ENCODE measurements around the gene DIP2A.
"Not testable (repeated sequence)": the region's sequence is repeated elsewhere in the genome, so short reads cannot be mapped to it uniquely, and the experiment has no call there.

Gene DIP2A

GRCh38 chr21:46425041-46425440, 33.6 kb upstream of the DIP2A start:
- DNase-seq (ENCODE audit: low spot score): no peak

DNA sequence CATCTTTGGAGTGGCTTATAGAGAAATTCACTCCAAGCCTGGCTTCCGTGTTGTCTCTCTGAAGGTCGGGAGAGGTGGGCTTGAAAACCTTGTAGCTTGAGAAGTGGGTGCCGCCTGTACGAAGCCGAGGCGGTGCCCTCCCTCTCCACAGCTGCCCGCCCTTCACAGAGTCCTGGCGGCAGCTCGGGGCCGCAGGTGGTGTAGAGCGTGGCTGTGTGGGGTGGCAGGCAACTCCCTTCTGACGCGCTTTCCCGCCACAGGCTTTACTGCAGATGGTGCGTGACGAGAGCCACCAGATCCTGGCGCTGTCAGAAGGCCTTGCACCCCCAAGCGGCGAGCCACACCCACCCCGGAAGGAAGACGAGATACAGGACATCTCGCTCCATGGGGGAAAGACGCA, 33.1 kb upstream of the DIP2A start:
- no peak for DNase-seq (ENCODE audit: low spot score)

- DNase-seq (ENCODE audit: low spot score): no peak
Observed at GRCh38 chr21:46426313-46427046, 32.2 kb upstream of the DIP2A start.

DNA sequence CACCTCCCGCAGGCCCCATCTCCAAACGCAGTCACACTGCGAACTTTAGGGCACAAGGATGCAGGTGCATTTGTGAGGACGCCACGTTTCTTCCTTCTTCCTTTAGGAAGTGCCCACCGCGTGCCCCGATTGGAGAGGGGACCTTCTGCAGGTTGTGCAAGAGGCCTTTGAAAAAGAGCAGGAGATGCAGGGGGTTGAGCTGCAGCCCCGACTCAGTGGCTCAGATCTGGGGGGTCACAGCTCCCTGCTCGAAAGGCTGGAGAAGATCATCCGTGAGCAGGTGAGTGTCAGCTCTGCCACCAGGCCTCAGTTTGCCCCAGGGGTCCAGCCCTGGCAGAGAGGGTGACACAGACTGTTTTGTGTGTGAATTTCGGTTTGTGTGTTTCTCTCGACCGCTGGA, 31.2 kb upstream of the DIP2A start:
- no peak for DNase-seq (ENCODE audit: low spot score)

- DNase-seq (ENCODE audit: low spot score): no peak
Observed at GRCh38 chr21:46428286-46428685, 30.4 kb upstream of the DIP2A start.

DNA sequence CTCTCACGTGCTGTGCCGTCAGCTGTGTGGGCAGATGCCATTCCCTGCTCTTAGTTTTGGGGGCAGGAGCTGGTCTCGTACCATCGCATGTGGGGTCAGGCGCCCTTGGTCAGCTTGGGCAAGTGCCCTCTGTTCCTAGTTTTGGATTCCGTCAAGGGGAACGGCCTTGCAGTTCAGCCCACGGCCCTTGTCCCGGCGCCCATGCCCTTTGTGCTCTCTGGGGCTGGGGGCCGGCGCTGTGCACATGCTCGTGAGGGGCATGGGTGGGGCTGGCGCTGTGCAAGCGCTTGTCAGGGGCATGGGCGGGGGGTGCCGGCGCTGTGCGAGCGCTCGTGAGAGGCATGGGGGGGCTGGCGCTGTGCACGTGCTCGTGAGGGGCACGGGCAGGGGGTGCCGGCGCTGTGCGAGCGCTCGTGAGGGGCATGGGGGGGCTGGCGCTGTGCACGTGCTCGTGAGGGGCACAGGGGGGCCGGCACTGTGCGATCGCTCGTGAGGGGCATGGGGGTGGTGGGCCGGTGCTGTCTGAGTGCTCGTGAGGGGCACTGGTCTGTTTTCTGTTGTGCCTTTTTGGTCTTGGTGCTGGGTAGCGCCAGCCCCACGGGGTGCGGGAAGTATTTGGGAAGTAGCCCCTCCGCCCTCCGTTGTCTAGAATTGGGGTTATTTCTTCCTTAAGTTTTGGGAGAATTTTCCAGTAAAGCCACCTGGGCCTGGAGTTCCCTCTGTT, 29.5 kb upstream of the DIP2A start:
- DNase-seq (ENCODE audit: low spot score): no peak

DNA sequence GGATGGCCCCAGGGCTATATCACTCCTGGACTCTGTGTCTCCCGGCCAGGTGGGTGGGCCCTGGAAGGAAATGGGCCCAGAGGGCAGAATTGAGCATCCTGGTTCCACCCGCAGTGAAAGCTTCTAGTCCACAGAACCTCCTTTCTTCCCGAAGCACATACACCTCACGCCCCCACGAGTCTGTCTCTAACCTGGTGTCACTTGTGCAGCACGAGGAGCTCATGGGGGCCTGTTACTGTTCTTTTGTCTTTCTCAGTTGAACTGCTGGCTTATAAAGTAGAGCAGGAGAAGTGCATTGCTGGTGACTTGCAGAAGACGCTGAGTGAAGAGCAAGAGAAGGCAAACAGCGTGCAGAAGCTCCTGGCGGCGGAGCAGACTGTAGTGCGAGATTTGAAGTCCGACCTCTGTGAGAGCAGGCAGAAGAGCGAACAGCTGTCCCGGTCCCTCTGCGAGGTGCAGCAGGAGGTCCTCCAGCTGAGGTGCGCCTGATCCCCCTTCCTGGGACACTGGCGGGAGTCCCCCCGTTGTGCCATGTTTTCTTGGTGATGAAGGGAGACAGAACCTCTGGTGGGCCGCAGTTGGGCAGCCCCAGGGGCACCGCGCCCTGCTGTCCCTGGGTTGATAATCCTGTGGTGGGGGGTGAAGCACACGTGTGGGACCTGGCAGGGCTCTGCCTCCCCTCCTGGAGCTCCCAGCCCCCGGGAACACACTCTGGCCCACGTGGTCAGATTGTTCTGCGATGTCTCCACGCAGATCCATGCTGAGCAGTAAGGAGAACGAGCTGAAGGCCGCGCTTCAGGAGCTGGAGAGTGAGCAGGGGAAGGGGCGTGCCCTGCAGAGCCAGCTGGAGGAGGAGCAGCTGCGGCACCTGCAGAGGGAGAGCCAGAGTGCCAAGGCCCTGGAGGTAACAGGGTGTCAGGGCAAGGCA, 28.7 kb upstream of the DIP2A start:
- DNase-seq (ENCODE audit: low spot score): no peak

DNA sequence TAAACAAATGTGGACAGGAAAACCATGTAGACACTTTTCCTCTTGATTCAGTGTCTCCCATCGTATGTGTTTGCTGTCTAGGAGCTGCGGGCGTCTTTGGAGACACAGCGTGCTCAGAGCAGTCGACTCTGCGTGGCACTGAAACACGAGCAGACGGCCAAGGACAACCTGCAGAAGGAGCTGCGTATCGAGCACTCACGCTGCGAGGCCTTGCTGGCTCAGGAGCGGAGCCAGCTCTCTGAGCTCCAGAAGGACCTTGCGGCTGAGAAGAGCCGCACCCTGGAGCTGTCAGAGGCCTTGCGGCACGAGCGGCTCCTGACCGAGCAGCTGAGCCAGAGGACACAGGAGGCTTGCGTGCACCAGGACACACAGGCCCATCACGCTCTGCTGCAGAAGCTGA, 27.2 kb upstream of the DIP2A start:
- DNase-seq (ENCODE audit: low spot score): no peak

DNA sequence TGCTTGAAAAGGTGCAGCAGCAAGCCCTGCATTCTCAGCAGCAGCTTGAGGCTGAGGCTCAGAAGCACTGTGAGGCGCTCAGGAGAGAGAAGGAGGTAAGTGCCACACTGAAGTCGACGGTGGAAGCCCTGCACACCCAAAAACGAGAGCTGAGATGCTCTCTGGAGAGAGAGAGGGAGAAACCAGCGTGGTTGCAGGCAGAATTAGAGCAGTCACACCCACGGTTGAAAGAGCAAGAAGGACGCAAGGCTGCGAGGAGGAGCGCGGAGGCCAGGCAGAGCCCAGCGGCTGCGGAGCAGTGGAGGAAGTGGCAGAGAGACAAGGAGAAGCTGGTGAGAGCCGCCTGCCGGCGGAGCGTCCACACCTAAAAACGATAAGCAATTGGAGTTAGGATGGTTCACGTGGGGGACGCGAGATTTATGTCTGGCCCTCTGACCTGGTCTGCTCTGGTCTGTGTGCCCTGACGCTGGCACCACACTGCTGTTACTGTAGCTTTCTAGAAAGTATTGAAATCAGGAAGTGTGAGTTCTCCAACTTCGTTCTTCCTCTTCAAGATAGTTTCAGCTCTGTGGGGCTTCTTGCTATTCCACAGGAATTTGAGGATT, 26.7 kb upstream of the DIP2A start:
- DNase-seq (ENCODE audit: low spot score): no peak

DNA sequence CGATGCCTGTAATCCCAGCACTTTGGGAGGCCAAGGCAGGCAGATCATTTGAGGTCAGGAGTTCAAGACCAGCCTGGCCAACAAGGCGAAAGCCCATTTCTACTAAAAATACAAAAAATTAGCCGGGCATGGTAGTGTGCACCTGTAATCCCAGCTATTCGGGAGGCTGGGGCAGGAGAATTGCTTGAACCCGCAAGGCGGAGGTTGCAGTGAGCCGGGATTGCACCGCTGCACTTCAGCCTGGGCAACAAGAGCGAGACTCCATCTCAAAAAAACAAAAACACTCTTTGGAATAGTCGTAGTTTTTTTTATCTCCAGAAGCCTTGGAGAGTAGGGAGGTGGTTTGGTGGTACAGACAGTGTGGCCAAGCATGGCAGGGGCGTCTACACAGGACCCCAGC, 25.6 kb upstream of the DIP2A start:
- not testable (repeated sequence) for DNase-seq (ENCODE audit: low spot score)

DNA sequence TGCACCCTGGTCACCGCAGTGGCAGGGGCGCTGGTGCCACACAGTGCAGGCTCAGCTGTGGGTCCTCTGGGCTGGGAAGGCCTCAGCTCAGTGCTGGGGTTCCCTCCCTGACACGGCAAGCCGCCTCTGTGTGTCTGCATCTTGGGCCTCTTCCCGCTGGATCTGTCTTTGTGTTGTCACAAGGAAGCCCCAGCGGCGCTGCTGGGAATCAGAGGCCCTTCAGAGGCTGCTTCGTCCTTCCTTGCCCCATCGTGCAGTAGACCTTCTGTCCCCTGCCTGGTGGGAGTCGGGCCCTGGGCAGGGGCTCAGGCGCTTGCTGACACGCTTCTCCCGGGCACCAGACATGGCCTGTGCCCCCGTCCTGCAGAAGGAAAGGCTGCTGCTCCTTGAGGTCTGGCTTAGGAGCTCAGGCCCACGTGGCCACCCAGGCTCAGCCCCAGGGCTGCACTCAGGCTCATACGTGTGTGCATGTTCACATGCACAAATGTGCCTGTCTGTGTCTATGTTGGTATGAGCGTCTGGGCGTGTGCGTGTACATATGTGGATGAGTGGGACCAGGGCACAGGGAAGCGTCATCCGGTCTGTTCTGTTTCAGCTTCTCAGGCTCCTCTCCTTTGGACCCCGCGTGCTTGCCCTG, 24.3 kb upstream of the DIP2A start:
- DNase-seq (ENCODE audit: low spot score): no peak

DNA sequence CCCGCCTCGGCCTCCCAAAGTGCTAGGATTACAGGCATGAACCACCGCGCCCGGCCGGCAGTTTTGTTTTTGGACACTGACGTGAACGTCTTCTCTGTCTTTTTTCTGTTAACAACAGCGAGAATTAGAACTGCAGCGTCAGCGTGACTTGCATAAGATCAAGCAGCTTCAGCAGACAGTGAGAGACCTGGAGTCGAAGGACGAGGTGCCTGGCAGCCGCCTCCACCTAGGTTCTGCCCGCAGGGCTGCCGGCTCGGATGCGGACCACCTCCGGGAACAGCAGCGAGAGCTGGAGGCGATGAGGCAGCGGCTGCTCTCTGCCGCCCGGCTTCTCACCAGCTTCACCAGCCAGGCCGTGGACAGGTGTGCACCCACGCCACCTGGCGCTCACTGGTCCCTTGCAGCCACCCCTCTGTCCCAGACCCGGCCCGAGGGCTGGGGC, 22.9 kb upstream of the DIP2A start:
- DNase-seq (ENCODE audit: low spot score): no peak

DNA sequence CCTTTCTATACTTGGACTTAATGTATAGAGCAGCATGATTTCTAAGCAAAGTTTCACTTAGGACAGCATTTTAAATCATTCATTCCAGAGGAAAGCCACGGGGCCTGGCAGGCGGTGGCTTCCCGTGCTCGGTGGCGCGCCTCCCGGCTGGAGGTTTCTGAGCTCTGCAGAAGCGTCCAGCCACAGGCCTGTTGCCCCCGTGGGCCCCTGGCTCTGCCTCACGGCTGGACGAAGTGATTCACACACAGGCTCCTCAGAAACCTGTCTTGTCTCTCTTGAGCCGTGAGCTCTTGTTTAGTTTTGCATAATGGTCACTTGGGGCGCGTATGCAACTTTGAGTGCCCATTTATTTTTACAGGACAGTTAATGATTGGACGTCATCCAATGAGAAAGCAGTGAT, 22.1 kb upstream of the DIP2A start:
- DNase-seq (ENCODE audit: low spot score): no peak

- DNase-seq (ENCODE audit: low spot score): no peak
Observed at GRCh38 chr21:46437096-46437498, 21.6 kb upstream of the DIP2A start.

GRCh38 chr21:46437511-46437910, 21.2 kb upstream of the DIP2A start:
- DNase-seq (ENCODE audit: low spot score): no peak

GRCh38 chr21:46438241-46438640, 20.4 kb upstream of the DIP2A start:
- no peak for DNase-seq (ENCODE audit: low spot score)

- DNase-seq (ENCODE audit: low spot score): no peak
Observed at GRCh38 chr21:46439906-46440305, 18.8 kb upstream of the DIP2A start.

DNA sequence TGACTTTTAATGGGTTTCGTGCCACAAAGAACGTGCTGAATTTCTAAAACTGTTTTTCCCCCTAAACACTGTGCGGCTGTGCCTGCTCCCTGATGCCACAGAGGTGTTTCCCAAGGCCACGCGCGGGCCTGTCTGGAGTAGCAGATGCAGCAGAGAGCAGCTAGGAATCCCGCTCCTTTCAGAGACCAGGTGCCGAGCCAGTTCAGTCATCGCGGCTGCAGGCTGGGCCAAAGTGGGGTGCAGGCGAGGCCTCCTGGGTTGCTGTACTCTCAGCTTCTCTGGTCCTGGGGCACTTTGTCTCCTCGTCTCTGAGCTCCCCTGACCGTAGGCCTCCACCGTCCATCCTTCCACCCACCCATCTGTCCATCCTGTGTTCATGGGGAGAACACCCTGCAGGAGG, 17.4 kb upstream of the DIP2A start:
- DNase-seq (ENCODE audit: low spot score): no peak

DNA sequence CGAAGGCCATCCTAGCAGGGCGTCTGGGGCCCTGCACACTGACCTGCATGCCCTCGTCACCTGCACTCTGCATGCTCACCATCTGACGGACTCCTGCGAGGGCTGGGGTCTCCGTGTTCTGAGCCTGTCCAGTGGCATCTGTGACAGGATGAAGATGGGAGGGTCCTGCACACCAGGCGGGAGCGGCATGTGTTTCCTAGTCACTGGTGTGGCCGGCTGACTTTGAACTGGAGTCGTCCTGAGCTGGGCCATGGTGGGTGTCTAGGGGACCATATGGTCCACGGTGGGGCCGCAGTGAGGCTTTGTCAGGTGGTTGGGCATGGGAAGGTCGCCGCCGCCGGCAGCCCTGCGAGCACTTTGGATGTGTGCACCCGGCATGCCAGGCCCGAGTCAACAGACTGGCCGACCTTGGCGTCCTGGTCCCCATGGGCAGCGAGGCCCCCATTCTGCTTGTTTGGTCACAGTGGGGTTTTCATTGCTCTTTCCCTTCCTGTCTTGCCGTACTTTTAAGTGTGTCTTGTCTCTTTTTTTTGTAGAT, 16.7 kb upstream of the DIP2A start:
- DNase-seq (ENCODE audit: low spot score): no peak

GRCh38 chr21:46442938-46443337, 15.8 kb upstream of the DIP2A start:
- no peak for DNase-seq (ENCODE audit: low spot score)

GRCh38 chr21:46443910-46444309, 14.8 kb upstream of the DIP2A start:
- no peak for DNase-seq (ENCODE audit: low spot score)

All from SW480 (cell line).